ENCODE results near the gene PRKAA1.
"Not testable (repeated sequence)": the region's sequence is repeated elsewhere in the genome, so short reads cannot be mapped to it uniquely, and the experiment has no call there.

DNA sequence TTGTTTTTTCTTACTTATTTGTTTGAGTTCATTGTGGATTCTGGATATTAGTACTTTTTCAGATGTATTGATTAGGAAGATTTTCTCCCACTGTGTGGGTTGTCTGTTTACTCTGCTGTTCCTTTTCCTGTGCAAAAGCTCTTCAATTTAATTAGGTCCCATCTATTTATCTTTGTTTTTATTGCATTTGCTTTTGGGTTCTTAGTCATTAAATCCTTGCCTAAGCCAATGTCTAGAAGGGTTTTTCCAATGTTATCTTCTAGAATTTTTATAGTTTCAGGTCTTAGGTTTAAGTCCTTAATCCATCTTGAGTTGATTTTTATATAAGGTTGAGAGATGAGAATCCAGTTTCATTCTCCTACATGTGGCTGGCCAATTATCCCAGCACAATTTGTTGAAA lies 3.8 kb downstream of the PRKAA1 start:
- TF ChIP-seq, protein P1, sequence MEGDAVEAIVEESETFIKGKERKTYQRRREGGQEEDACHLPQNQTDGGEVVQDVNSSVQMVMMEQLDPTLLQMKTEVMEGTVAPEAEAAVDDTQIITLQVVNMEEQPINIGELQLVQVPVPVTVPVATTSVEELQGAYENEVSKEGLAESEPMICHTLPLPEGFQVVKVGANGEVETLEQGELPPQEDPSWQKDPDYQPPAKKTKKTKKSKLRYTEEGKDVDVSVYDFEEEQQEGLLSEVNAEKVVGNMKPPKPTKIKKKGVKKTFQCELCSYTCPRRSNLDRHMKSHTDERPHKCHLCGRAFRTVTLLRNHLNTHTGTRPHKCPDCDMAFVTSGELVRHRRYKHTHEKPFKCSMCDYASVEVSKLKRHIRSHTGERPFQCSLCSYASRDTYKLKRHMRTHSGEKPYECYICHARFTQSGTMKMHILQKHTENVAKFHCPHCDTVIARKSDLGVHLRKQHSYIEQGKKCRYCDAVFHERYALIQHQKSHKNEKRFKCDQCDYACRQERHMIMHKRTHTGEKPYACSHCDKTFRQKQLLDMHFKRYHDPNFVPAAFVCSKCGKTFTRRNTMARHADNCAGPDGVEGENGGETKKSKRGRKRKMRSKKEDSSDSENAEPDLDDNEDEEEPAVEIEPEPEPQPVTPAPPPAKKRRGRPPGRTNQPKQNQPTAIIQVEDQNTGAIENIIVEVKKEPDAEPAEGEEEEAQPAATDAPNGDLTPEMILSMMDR (IDR thresholded peaks at IDR 0.05; ENCODE audit: borderline replicate concordance, extremely low read depth, low read length, poor library complexity, severe bottlenecking) = not testable (repeated sequence)
- not testable (repeated sequence) for TF ChIP-seq EZH2 (IDR thresholded peaks at IDR 0.05; ENCODE audit: borderline replicate concordance, low read depth, low read length, severe bottlenecking)
